IMR-90 (cell line): ENCODE results near the gene TMSB10. TPM values are rescaled to one million over a fixed set of nuclear protein-coding genes. Genes with fewer than 3 reads are reported as not detected.

Source experiments
- ATAC-seq: fragments of 200-7000 bp; cut with Tn5 transposase; 2 replicates; pipeline ENCODE4 v1.9.1; 2020; ENCODE audit warnings: low read depth, mild to moderate bottlenecking, moderate library complexity
- BruUV-seq: library from RNA; stranded (reverse); fragments of 400-500 nt; replicated peaks from 2 replicates; lab custom pipeline; 2021; lab: Mats Ljungman, UMichigan
- CTCF ChIA-PET: fragments of 300-600 bp; formaldehyde crosslinking; extraction: SDS; loops from one replicate; lab custom pipeline; 2021; ENCODE audit warnings: antibody characterized with exemption; lab: Yijun Ruan, JAX
- POLR2A ChIA-PET: fragments of 300-600 bp; sonication (Branson Sonifier 250); formaldehyde crosslinking; loops from one replicate; lab custom pipeline; 2022; ENCODE audit warnings: antibody characterized with exemption; ENCODE audit not compliant: unreplicated experiment; lab: Charles Lee
- DNase-seq: peaks from one replicate; pipeline ENCODE4 v3.0.0; 2013
- H2AFZ ChIP-seq: replicated peaks from 2 replicates; pipeline ENCODE3; 2013; ENCODE audit warnings: low read length, mild to moderate bottlenecking; ENCODE audit not compliant: poor library complexity
- H2AK5ac ChIP-seq: 2 replicates; pipeline ENCODE4 v1.6.1; 2013; ENCODE audit warnings: low read depth, low read length, inconsistent platforms
- H2AK9ac ChIP-seq: replicated peaks from 2 replicates; pipeline ENCODE3; 2013; ENCODE audit warnings: mild to moderate bottlenecking, low read depth, low read length, moderate library complexity; ENCODE audit not compliant: poor library complexity
- H2BK120ac ChIP-seq: 2 replicates; pipeline ENCODE4 v1.6.1; 2013; ENCODE audit warnings: low read depth, low read length, inconsistent platforms
- H2BK15ac ChIP-seq: 3 replicates; pipeline ENCODE4 v1.6.1; 2013; ENCODE audit warnings: low read depth, low read length, inconsistent platforms
- H2BK20ac ChIP-seq: 2 replicates; pipeline ENCODE4 v1.6.1; 2013; ENCODE audit warnings: low read depth, mild to moderate bottlenecking, inconsistent platforms, low read length, moderate library complexity
- H2BK5ac ChIP-seq: 2 replicates; pipeline ENCODE4 v1.6.1; 2013; ENCODE audit warnings: mild to moderate bottlenecking, low read depth, low read length, inconsistent platforms; ENCODE audit not compliant: poor library complexity, severe bottlenecking
- H3K14ac ChIP-seq: replicated peaks from 2 replicates; pipeline ENCODE4 v1.6.1; 2013; ENCODE audit warnings: low read depth, low read length, inconsistent platforms
- H3K18ac ChIP-seq: 2 replicates; pipeline ENCODE4 v1.6.1; 2013; ENCODE audit warnings: low read depth, low read length, control low read depth
- H3K23ac ChIP-seq: 2 replicates; pipeline ENCODE4 v1.6.1; 2013; ENCODE audit warnings: low read depth, low read length, inconsistent platforms
- H3K27ac ChIP-seq: 2 replicates; pipeline ENCODE4 v1.5.1; 2013; ENCODE audit warnings: mild to moderate bottlenecking, control low read depth, low read length; ENCODE audit not compliant: insufficient read depth
- H3K27me3 ChIP-seq: 2 replicates; pipeline ENCODE4 v1.6.1; 2013; ENCODE audit warnings: low read length; ENCODE audit not compliant: control insufficient read depth, insufficient read depth
- H3K36me3 ChIP-seq: 2 replicates; pipeline ENCODE4 v1.6.1; 2013; ENCODE audit warnings: low read length, mixed read lengths; ENCODE audit not compliant: control insufficient read depth, insufficient read depth
- H3K4ac ChIP-seq: 2 replicates; pipeline ENCODE4 v1.6.1; 2013; ENCODE audit warnings: low read depth, low read length, inconsistent platforms
- H3K4me1 ChIP-seq: 2 replicates; pipeline ENCODE4 v1.6.1; 2013; ENCODE audit warnings: low read length, mixed read lengths; ENCODE audit not compliant: control insufficient read depth, insufficient read depth
- H3K4me2 ChIP-seq: 2 replicates; pipeline ENCODE4 v1.6.1; 2013; ENCODE audit warnings: low read depth, mild to moderate bottlenecking, control low read depth, low read length, moderate library complexity
- H3K4me3 ChIP-seq: 2 replicates; pipeline ENCODE4 v1.5.1; 2013; ENCODE audit warnings: low read depth, mild to moderate bottlenecking, control low read depth, low read length, moderate library complexity; ENCODE audit not compliant: insufficient read depth
- H3K56ac ChIP-seq: 2 replicates; pipeline ENCODE4 v1.6.1; 2013; ENCODE audit warnings: low read length, inconsistent platforms; ENCODE audit not compliant: insufficient read depth; ENCODE audit errors: extremely low read depth
- H3K79me1 ChIP-seq, 2 experiments: 2 replicates each; pipeline ENCODE4 v1.6.1; 2013; ENCODE audit warnings: low read length in 2 of 2, inconsistent platforms in 1 of 2, low read depth in 1 of 2
- H3K9ac ChIP-seq: 2 replicates; pipeline ENCODE4 v1.6.1; 2013; ENCODE audit warnings: low read depth, low read length, control low read depth
- H3K9me1 ChIP-seq: 2 replicates; pipeline ENCODE4 v1.6.1; 2013; ENCODE audit warnings: low read length, inconsistent platforms; ENCODE audit not compliant: insufficient read depth
- H3K9me3 ChIP-seq: 2 replicates; pipeline ENCODE4 v1.6.1; 2013; ENCODE audit warnings: low read length; ENCODE audit not compliant: control insufficient read depth, insufficient read depth
- H4K20me1 ChIP-seq: 2 replicates; pipeline ENCODE4 v1.6.1; 2013; ENCODE audit warnings: low read length, inconsistent platforms; ENCODE audit not compliant: insufficient read depth
- H4K5ac ChIP-seq: 2 replicates; pipeline ENCODE4 v1.6.1; 2013; ENCODE audit warnings: mild to moderate bottlenecking, low read depth, low read length, control low read depth
- H4K8ac ChIP-seq, 2 experiments: 2 replicates each; pipeline ENCODE4 v1.6.1; 2013; ENCODE audit warnings: low read depth in 2 of 2, low read length in 2 of 2, control low read depth in 1 of 2, inconsistent platforms in 1 of 2
- H4K91ac ChIP-seq: 2 replicates; pipeline ENCODE4 v1.6.1; 2013; ENCODE audit warnings: low read depth, low read length, inconsistent platforms; ENCODE audit not compliant: insufficient read depth
- BHLHE40 ChIP-seq: fragments of 150-350 bp; IDR thresholded peaks from 2 replicates; pipeline ENCODE4 v1.6.1; 2016; ENCODE audit warnings: mild to moderate bottlenecking, low read depth, low read length
- CEBPB ChIP-seq: IDR thresholded peaks from 2 replicates; pipeline ENCODE4 v1.6.1; 2012; ENCODE audit warnings: low read depth, low read length, improper control_type of control experiment
- CHD1 ChIP-seq: IDR thresholded peaks from 2 replicates; pipeline ENCODE4 v1.6.1; 2012; ENCODE audit warnings: low read depth, low read length, improper control_type of control experiment
- FOS ChIP-seq: fragments of 150-350 bp; IDR thresholded peaks from 2 replicates; pipeline ENCODE4 v1.6.1; 2016; ENCODE audit warnings: low read depth, low read length
- MAFK ChIP-seq: IDR thresholded peaks from 2 replicates; pipeline ENCODE4 v1.6.1; 2012; ENCODE audit warnings: low read depth, low read length, improper control_type of control experiment
- MAZ ChIP-seq: IDR thresholded peaks from 2 replicates; pipeline ENCODE4 v1.6.1; 2012; ENCODE audit warnings: low read depth, mild to moderate bottlenecking, low read length, improper control_type of control experiment, moderate library complexity, borderline replicate concordance
- MXI1 ChIP-seq: IDR thresholded peaks from 2 replicates; pipeline ENCODE4 v1.6.1; 2012; ENCODE audit warnings: low read depth, mild to moderate bottlenecking, low read length, moderate library complexity, borderline replicate concordance
- NFE2L2 ChIP-seq: fragments of 150-350 bp; IDR thresholded peaks from 2 replicates; pipeline ENCODE4 v1.6.1; 2016; ENCODE audit warnings: low read depth, mild to moderate bottlenecking, low read length
- POLR2A ChIP-seq: IDR thresholded peaks from 2 replicates; pipeline ENCODE4 v1.6.1; 2012; ENCODE audit warnings: mild to moderate bottlenecking, low read depth, low read length
- RAD21 ChIP-seq: IDR thresholded peaks from 2 replicates; pipeline ENCODE4 v1.6.1; 2012; ENCODE audit warnings: low read length, improper control_type of control experiment
- RCOR1 ChIP-seq: IDR thresholded peaks from 2 replicates; pipeline ENCODE4 v1.6.1; 2012; ENCODE audit warnings: mild to moderate bottlenecking, low read length, improper control_type of control experiment; ENCODE audit not compliant: insufficient replicate concordance
- RFX5 ChIP-seq: IDR thresholded peaks from 2 replicates; pipeline ENCODE4 v1.8.0; 2012; ENCODE audit warnings: low read depth, mild to moderate bottlenecking, low read length, moderate library complexity
- SMC3 ChIP-seq: fragments of 150-350 bp; IDR thresholded peaks from 2 replicates; pipeline ENCODE4 v1.6.1; 2016; ENCODE audit warnings: low read depth, mild to moderate bottlenecking, antibody characterized with exemption, low read length, moderate library complexity
- WGBS, 2 experiments: methylation state at CpG; one replicate each; pipeline versions ENCODE4 v1.1.5 to v1.1.7; 2013; ENCODE audit warnings: missing lambda C conversion rate in 2 of 2; ENCODE audit not compliant: insufficient read length in 1 of 2; ENCODE audit errors: extremely low coverage in 2 of 2; 5-methylcytosine and 5-hydroxymethylcytosine counted together
- dilution Hi-C: fragments of 300-500 bp; cut with HindIII; formaldehyde crosslinking; loops from one replicate; pipeline ENCODE4 v1.14.3; 2018; ENCODE audit warnings: low sequenced_read_pairs; ENCODE audit not compliant: unreplicated experiment
- in situ Hi-C: fragments of 300-500 bp; cut with MboI; formaldehyde crosslinking; loops from 3 replicates; pipeline ENCODE4 v1.14.3; 2019; ENCODE audit warnings: low sequenced_read_pairs, inconsistent platforms, mixed read lengths
- intact Hi-C: fragments of 100-400 bp; cut with micrococcal nuclease; formaldehyde crosslinking; loops from 2 replicates; pipeline ENCODE4 v1.10.0; 2022
- polyA plus RNA-seq, 3 experiments: library from polyadenylated mRNA; depleted of rRNA; stranded (reverse); fragments of >200 nt; gene quantifications; 2 replicates each; pipeline ENCODE4 v1.2.3, GENCODE V29; 2012; ENCODE audit warnings: low replicate concordance in 1 of 3
- total RNA-seq: library from RNA; depleted of rRNA; stranded (reverse); fragments of >200 nt; gene quantifications from 2 replicates; pipeline ENCODE4 v1.2.3, GENCODE V29; 2012
- TF ChIP-seq, protein P1 (sequence below): conservative IDR thresholded peaks from 2 replicates; pipeline ENCODE4 v1.5.1; 2012; ENCODE audit warnings: mild to moderate bottlenecking, low read depth, low read length, improper control_type of control experiment
- TF ChIP-seq, protein P2 (sequence below): fragments of 150-350 bp; IDR thresholded peaks from 2 replicates; pipeline ENCODE4 v1.6.1; 2016; ENCODE audit warnings: low read depth, mild to moderate bottlenecking, low read length, moderate library complexity, borderline replicate concordance
- TF ChIP-seq, protein P3 (sequence below): fragments of 150-350 bp; IDR thresholded peaks from 2 replicates; pipeline ENCODE4 v1.6.1; 2017; ENCODE audit warnings: mild to moderate bottlenecking, antibody characterized with exemption, low read length, low read depth

Gene TMSB10
- total and polyA plus RNA-seq, 2 of the 4 experiments (the other 2 are of a cell fraction), result 3,620 to 5,527 TPM

DNA sequence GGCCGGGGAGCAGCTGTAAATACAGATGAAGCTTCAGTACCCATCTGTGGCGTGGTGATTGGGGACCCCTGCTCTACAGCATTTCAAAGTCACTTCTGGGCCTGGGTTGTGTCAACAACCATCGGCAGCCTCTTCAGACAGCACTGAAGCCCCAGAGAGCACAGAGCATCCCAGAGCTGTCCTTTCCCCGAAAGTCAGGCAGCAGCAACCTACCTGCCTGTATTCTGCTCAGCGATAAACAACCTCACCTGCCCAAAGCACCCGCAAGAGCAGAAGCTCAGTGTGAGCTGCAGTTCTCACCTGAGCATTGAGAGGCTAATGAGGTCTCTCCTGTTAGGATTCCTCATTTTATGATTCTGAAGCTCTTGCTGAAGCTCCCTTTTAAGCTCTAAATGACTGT lies 43.9 kb upstream of the TMSB10 start:
- peaks cover 27 to 30% of the 10 kb centered on the region in 2 experiments for H3K79me1 ChIP-seq
- no peak overlapping the region for H2AK5ac ChIP-seq
- BruUV-seq, result no TSS peak
- ChIA-PET CTCF (interaction anchor here (0.8 to 1.0 kb wide), 2 partner anchors 20 to 120 kb away, joined by 3 read pairs; no protein-coding TSS in a partner anchor), POLR2A (no interaction called here)
- TF ChIP-seq RCOR1, result no peak
- TF ChIP-seq, protein P1, sequence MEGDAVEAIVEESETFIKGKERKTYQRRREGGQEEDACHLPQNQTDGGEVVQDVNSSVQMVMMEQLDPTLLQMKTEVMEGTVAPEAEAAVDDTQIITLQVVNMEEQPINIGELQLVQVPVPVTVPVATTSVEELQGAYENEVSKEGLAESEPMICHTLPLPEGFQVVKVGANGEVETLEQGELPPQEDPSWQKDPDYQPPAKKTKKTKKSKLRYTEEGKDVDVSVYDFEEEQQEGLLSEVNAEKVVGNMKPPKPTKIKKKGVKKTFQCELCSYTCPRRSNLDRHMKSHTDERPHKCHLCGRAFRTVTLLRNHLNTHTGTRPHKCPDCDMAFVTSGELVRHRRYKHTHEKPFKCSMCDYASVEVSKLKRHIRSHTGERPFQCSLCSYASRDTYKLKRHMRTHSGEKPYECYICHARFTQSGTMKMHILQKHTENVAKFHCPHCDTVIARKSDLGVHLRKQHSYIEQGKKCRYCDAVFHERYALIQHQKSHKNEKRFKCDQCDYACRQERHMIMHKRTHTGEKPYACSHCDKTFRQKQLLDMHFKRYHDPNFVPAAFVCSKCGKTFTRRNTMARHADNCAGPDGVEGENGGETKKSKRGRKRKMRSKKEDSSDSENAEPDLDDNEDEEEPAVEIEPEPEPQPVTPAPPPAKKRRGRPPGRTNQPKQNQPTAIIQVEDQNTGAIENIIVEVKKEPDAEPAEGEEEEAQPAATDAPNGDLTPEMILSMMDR, result no peak
- TF ChIP-seq BHLHE40, result no peak
- TF ChIP-seq, protein P2, sequence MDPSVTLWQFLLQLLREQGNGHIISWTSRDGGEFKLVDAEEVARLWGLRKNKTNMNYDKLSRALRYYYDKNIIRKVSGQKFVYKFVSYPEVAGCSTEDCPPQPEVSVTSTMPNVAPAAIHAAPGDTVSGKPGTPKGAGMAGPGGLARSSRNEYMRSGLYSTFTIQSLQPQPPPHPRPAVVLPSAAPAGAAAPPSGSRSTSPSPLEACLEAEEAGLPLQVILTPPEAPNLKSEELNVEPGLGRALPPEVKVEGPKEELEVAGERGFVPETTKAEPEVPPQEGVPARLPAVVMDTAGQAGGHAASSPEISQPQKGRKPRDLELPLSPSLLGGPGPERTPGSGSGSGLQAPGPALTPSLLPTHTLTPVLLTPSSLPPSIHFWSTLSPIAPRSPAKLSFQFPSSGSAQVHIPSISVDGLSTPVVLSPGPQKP, result no peak
- TF ChIP-seq RAD21, result no peak
- TF ChIP-seq MAFK, result no peak
- TF ChIP-seq CHD1, result no peak
- TF ChIP-seq, protein P3, sequence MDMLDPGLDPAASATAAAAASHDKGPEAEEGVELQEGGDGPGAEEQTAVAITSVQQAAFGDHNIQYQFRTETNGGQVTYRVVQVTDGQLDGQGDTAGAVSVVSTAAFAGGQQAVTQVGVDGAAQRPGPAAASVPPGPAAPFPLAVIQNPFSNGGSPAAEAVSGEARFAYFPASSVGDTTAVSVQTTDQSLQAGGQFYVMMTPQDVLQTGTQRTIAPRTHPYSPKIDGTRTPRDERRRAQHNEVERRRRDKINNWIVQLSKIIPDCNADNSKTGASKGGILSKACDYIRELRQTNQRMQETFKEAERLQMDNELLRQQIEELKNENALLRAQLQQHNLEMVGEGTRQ, result no peak
- TF ChIP-seq CEBPB, result no peak
- no peak for TF ChIP-seq MAZ
- TF ChIP-seq MXI1, result no peak
- no peak for TF ChIP-seq POLR2A
- no peak for TF ChIP-seq FOS
- TF ChIP-seq SMC3, result no peak
- no peak for TF ChIP-seq RFX5
- TF ChIP-seq NFE2L2, result no peak
- H2AFZ ChIP-seq, result no peak overlapping the region
- intact Hi-C loops (no loop called here), in situ Hi-C loops (loop anchor here (25.0 kb wide), 1 partner anchor 824 kb away; no protein-coding TSS in a partner anchor), dilution Hi-C loops (no loop called here)
- H4K91ac ChIP-seq, result no peak overlapping the region
- 76% methylated on average over 2 of the region's 6 CpGs; no CpG with 5 or more reads in 1 of the 2 experiments for WGBS, 2 experiments
- no peaks in the 10 kb centered on the region for H3K27me3 ChIP-seq
- H3K9me1 ChIP-seq, result no peaks in the 10 kb centered on the region
- H2BK5ac ChIP-seq, result no peak overlapping the region
- H3K9me3 ChIP-seq, result no peaks in the 10 kb centered on the region
- H4K5ac ChIP-seq, result no peak overlapping the region
- no peak overlapping the region for H2BK120ac ChIP-seq
- no peak overlapping the region for H3K27ac ChIP-seq
- DNase-seq, result no peak
- H2AK9ac ChIP-seq, result no peak overlapping the region
- H3K4me2 ChIP-seq, result no peak overlapping the region
- no peak overlapping the region for H3K18ac ChIP-seq
- no peak overlapping the region for H3K4ac ChIP-seq
- no peak overlapping the region for H3K56ac ChIP-seq
- no peak overlapping the region for H3K14ac ChIP-seq
- H4K20me1 ChIP-seq, result no peaks in the 10 kb centered on the region; the same call in 1 of the 2 replicates
- H4K8ac ChIP-seq, result no peak overlapping the region
- no peak overlapping the region for H3K9ac ChIP-seq
- no peaks in the 10 kb centered on the region for H3K36me3 ChIP-seq
- no peak overlapping the region for H3K4me3 ChIP-seq
- ATAC-seq, result no peak
- H2BK15ac ChIP-seq, result no peak overlapping the region
- no peak overlapping the region for H3K23ac ChIP-seq
- no peak overlapping the region for H2BK20ac ChIP-seq
- peaks cover 2% of the 10 kb centered on the region for H3K4me1 ChIP-seq
